Urinary bladder (tissue), 4 donors: ENCODE data around the gene RHBG. TPM values are rescaled to one million over a fixed set of nuclear protein-coding genes. Genes with fewer than 3 reads are reported as not detected.

Source experiments
- DNase-seq: peaks from one replicate; pipeline ENCODE4 v3.0.0-alpha.2; 2015; ENCODE audit errors: extremely low spot score
- H3K27ac ChIP-seq: one replicate; pipeline ENCODE4 v1.5.1; 2013; ENCODE audit warnings: low read depth, mild to moderate bottlenecking, moderate library complexity
- H3K36me3 ChIP-seq: one replicate; pipeline ENCODE4 v1.6.1; 2013; ENCODE audit warnings: mild to moderate bottlenecking, moderate library complexity; ENCODE audit not compliant: insufficient read depth
- H3K4me1 ChIP-seq: one replicate; pipeline ENCODE4 v1.6.1; 2013; ENCODE audit warnings: mild to moderate bottlenecking, moderate library complexity; ENCODE audit not compliant: insufficient read depth
- H3K4me3 ChIP-seq: one replicate; pipeline ENCODE4 v1.5.1; 2013; ENCODE audit warnings: low read depth, low read length
- WGBS: extraction: QIAGEN DNeasy Blood & Tissue Kit; methylation state at CpG from one replicate; pipeline ENCODE4 v1.1.7; 2013; 5-methylcytosine and 5-hydroxymethylcytosine counted together
- polyA plus RNA-seq: library from polyadenylated mRNA; stranded (reverse); fragments of 200-250 nt; gene quantifications from one replicate; pipeline ENCODE4 v1.2.3, GENCODE V29; 2013
- total RNA-seq: library from RNA; depleted of rRNA; stranded (reverse); fragments of >200 nt; gene quantifications from one replicate; pipeline ENCODE4 v1.2.3, GENCODE V29; 2014
- donor health status: healthy with polysubstance abuse.
- donor health status: healthy.

Gene RHBG
- total and polyA plus RNA-seq, 2 donors: 0.86 TPM; not detected in 1

GRCh38 chr1:156394835-156395461, 25.9 kb downstream of the RHBG start:
- no peaks in the 10 kb centered on the region for H3K4me1 ChIP-seq
- H3K36me3 ChIP-seq: no peaks in the 10 kb centered on the region
- 77% methylated on average over 16 of the region's 16 CpGs for WGBS
- H3K27ac ChIP-seq: no peak overlapping the region
- H3K4me3 ChIP-seq: no peak overlapping the region
- DNase-seq: no peak

GRCh38 chr1:156399355-156400125, 30.5 kb downstream of the RHBG start:
- no peak for DNase-seq
- no peak overlapping the region for H3K4me3 ChIP-seq
- no peaks in the 10 kb centered on the region for H3K36me3 ChIP-seq
- H3K4me1 ChIP-seq: no peaks in the 10 kb centered on the region
- no peak overlapping the region for H3K27ac ChIP-seq
- 67% methylated on average over 10 of the region's 10 CpGs for WGBS

GRCh38 chr1:156400191-156400935, 31.4 kb downstream of the RHBG start:
- H3K4me1 ChIP-seq: no peaks in the 10 kb centered on the region
- WGBS: 63% methylated on average over 25 of the region's 25 CpGs
- no peaks in the 10 kb centered on the region for H3K36me3 ChIP-seq
- no peak for DNase-seq
- H3K27ac ChIP-seq: no peak overlapping the region
- no peak overlapping the region for H3K4me3 ChIP-seq

- H3K4me3 ChIP-seq: no peak overlapping the region
- H3K36me3 ChIP-seq: no peaks in the 10 kb centered on the region
- no peak overlapping the region for H3K27ac ChIP-seq
- 67% methylated on average over 6 of the region's 6 CpGs for WGBS
- H3K4me1 ChIP-seq: no peaks in the 10 kb centered on the region
- DNase-seq: no peak
These were observed 32.1 kb downstream of the RHBG start for GRCh38 chr1:156401041-156401574.

GRCh38 chr1:156401681-156402081, 32.7 kb downstream of the RHBG start:
- Histone ChIP-seq H3K36me3 (no peaks in the 10 kb centered on the region), H3K4me3 (no peak overlapping the region), H3K4me1 (no peaks in the 10 kb centered on the region), H3K27ac (no peak overlapping the region)
- 41% methylated on average over 3 of the region's 3 CpGs for WGBS
- no peak for DNase-seq

- no peaks in the 10 kb centered on the region for H3K36me3 ChIP-seq
- no peaks in the 10 kb centered on the region for H3K4me1 ChIP-seq
- no peak overlapping the region for H3K27ac ChIP-seq
- no peak for DNase-seq
- H3K4me3 ChIP-seq: no peak overlapping the region
- WGBS: 40% methylated on average over 8 of the region's 8 CpGs
These were observed 33.5 kb downstream of the RHBG start for GRCh38 chr1:156402331-156403020.

- H3K4me1 ChIP-seq: no peaks in the 10 kb centered on the region
- 56% methylated on average over 5 of the region's 5 CpGs for WGBS
- H3K4me3 ChIP-seq: no peak overlapping the region
- no peak for DNase-seq
- no peaks in the 10 kb centered on the region for H3K36me3 ChIP-seq
- H3K27ac ChIP-seq: no peak overlapping the region
These were observed 36.7 kb downstream of the RHBG start for GRCh38 chr1:156405670-156406069.

- no peak overlapping the region for H3K27ac ChIP-seq
- no peaks in the 10 kb centered on the region for H3K4me1 ChIP-seq
- no peaks in the 10 kb centered on the region for H3K36me3 ChIP-seq
- no peak for DNase-seq
- 27% methylated on average over 6 of the region's 6 CpGs for WGBS
- H3K4me3 ChIP-seq: no peak overlapping the region
These were observed 37.2 kb downstream of the RHBG start for GRCh38 chr1:156406251-156406650.

- Histone ChIP-seq H3K4me1 (no peaks in the 10 kb centered on the region), H3K4me3 (no peak overlapping the region), H3K27ac (no peak overlapping the region), H3K36me3 (no peaks in the 10 kb centered on the region)
- no peak for DNase-seq
- 45% methylated on average over 6 of the region's 6 CpGs for WGBS
These were observed 38.3 kb downstream of the RHBG start for GRCh38 chr1:156407344-156407743.

- Histone ChIP-seq H3K4me1 (no peaks in the 10 kb centered on the region), H3K27ac (no peak overlapping the region), H3K4me3 (no peak overlapping the region), H3K36me3 (no peaks in the 10 kb centered on the region)
- WGBS: 68% methylated on average over 10 of the region's 10 CpGs
- DNase-seq: no peak
These were observed 38.7 kb downstream of the RHBG start for GRCh38 chr1:156407760-156408159.

- H3K4me1 ChIP-seq: no peaks in the 10 kb centered on the region
- no peak overlapping the region for H3K27ac ChIP-seq
- no peak for DNase-seq
- no peak overlapping the region for H3K4me3 ChIP-seq
- 79% methylated on average over 7 of the region's 7 CpGs for WGBS
- no peaks in the 10 kb centered on the region for H3K36me3 ChIP-seq
These were observed 40.4 kb downstream of the RHBG start for GRCh38 chr1:156409439-156409838.

GRCh38 chr1:156410238-156410637, 41.2 kb downstream of the RHBG start:
- Histone ChIP-seq H3K4me3 (no peak overlapping the region), H3K4me1 (no peaks in the 10 kb centered on the region), H3K27ac (no peak overlapping the region), H3K36me3 (no peaks in the 10 kb centered on the region)
- DNase-seq: no peak
- 82% methylated on average over 4 of the region's 4 CpGs for WGBS

GRCh38 chr1:156410740-156411139, 41.7 kb downstream of the RHBG start:
- no peak overlapping the region for H3K4me3 ChIP-seq
- no peak overlapping the region for H3K27ac ChIP-seq
- DNase-seq: no peak
- 68% methylated on average over 8 of the region's 8 CpGs for WGBS
- H3K4me1 ChIP-seq: no peaks in the 10 kb centered on the region
- no peaks in the 10 kb centered on the region for H3K36me3 ChIP-seq
